ENCODE measurements around the gene FGF5. TPM values are rescaled to one million over a fixed set of nuclear protein-coding genes. Genes with fewer than 3 reads are reported as not detected.

FGF5 gene
- total RNA-seq, result under 1 TPM in 2 of 3 donors, not detected in 1; 0.09 TPM
- 0.02 TPM for total RNA-seq (2013)

DNA sequence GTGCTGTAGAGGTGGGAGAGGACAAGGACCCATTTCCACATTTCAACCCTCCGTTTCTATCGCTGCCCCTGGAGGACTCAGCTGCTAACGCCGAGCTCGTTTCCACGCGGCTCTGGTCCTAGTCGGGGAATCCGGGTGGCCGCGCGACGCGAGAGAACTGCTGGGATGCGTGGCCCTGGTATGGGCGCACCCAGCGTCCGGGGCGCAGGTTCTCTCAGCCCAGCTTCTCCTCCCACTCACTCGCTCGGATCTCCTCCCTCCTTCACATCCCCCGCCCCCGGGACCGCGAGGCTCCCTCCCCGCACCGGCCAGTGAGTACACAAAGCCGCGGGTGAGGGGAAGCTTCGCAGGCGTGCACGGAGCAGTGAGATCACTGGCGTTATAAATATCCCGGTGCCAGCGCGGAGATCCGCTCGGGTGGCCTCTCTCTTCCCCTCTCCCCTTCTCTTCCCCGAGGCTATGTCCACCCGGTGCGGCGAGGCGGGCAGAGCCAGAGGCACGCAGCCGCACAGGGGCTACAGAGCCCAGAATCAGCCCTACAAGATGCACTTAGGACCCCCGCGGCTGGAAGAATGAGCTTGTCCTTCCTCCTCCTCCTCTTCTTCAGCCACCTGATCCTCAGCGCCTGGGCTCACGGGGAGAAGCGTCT lies at the start of gene FGF5:
Gene FGF5, plus strand, starts transcription at position 412 of the 649 bp plus-strand sequence. Its CDS starts 161 bp downstream, at position 573.
- no peaks in the 10 kb centered on the region for H3K9me3 Mint-ChIP-seq
- peaks cover 21% of the 10 kb centered on the region for H3K27me3 ChIP-seq (ENCODE audit: control insufficient read depth, insufficient read depth, low read length)
- peaks cover 0 to 12% of the 10 kb centered on the region in 2 donors for H3K4me1 Mint-ChIP-seq
- no peaks in the 10 kb centered on the region for H3K36me3 Mint-ChIP-seq
- ATAC-seq, result peak in 1 of 3 donors; percentile 8
- no peak for DNase-seq
- H3K4me3 Mint-ChIP-seq, result no peak within 1 kb of the TSS
- H3K4me1 ChIP-seq (ENCODE audit: control insufficient read depth, insufficient read depth, low read length), result peaks cover 17% of the 10 kb centered on the region
- 1% methylated on average over 50 of the region's 50 CpGs for WGBS (ENCODE audit: insufficient coverage)
- H3K4me3 ChIP-seq (ENCODE audit: low read length), result no peak within 1 kb of the TSS
- TF ChIP-seq, protein P1, sequence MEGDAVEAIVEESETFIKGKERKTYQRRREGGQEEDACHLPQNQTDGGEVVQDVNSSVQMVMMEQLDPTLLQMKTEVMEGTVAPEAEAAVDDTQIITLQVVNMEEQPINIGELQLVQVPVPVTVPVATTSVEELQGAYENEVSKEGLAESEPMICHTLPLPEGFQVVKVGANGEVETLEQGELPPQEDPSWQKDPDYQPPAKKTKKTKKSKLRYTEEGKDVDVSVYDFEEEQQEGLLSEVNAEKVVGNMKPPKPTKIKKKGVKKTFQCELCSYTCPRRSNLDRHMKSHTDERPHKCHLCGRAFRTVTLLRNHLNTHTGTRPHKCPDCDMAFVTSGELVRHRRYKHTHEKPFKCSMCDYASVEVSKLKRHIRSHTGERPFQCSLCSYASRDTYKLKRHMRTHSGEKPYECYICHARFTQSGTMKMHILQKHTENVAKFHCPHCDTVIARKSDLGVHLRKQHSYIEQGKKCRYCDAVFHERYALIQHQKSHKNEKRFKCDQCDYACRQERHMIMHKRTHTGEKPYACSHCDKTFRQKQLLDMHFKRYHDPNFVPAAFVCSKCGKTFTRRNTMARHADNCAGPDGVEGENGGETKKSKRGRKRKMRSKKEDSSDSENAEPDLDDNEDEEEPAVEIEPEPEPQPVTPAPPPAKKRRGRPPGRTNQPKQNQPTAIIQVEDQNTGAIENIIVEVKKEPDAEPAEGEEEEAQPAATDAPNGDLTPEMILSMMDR (IDR thresholded peaks at IDR 0.05), result no peak
- no peak within 1 kb of the TSS for H3K27ac ChIP-seq (ENCODE audit: low read length)
- no peaks in the 10 kb centered on the region for H3K36me3 ChIP-seq (ENCODE audit: control insufficient read depth, insufficient read depth, low read length)
- H3K27me3 Mint-ChIP-seq (ENCODE audit: low read depth in 2 of 2), result peaks cover 74 to 95% of the 10 kb centered on the region in 2 donors
- intact Hi-C loops (cut with micrococcal nuclease), result no loop called here
- H3K9me3 ChIP-seq (ENCODE audit: control insufficient read depth, insufficient read depth, low read length), result no peaks in the 10 kb centered on the region
- H3K27ac Mint-ChIP-seq, result no peak within 1 kb of the TSS

GRCh38 chr4:80219301-80220025 lies 47.0 kb upstream of the FGF5 start:
- no peaks in the 10 kb centered on the region for H3K36me3 Mint-ChIP-seq
- TF ChIP-seq, protein P1 (IDR thresholded peaks at IDR 0.05), result no peak
- Histone ChIP-seq H3K4me3 (ENCODE audit: low read length) (no peak overlapping the region), H3K4me1 (ENCODE audit: control insufficient read depth, insufficient read depth, low read length) (no peaks in the 10 kb centered on the region), H3K27me3 (ENCODE audit: control insufficient read depth, insufficient read depth, low read length) (peaks cover 6% of the 10 kb centered on the region), H3K36me3 (ENCODE audit: control insufficient read depth, insufficient read depth, low read length) (no peaks in the 10 kb centered on the region), H3K9me3 (ENCODE audit: control insufficient read depth, insufficient read depth, low read length) (no peaks in the 10 kb centered on the region), H3K27ac (ENCODE audit: low read length) (no peak overlapping the region)
- H3K27ac Mint-ChIP-seq, result no peak overlapping the region
- no peak for DNase-seq
- no peak overlapping the region for H3K4me3 Mint-ChIP-seq
- intact Hi-C loops (cut with micrococcal nuclease), result loop anchor here (10.0 kb wide), 2 partner anchors 95 to 305 kb away; no protein-coding TSS in a partner anchor
- ATAC-seq, result peak in 1 of 3 donors; percentile 27
- no peaks in the 10 kb centered on the region for H3K9me3 Mint-ChIP-seq
- H3K4me1 Mint-ChIP-seq, result no peaks in the 10 kb centered on the region
- H3K27me3 Mint-ChIP-seq (ENCODE audit: low read depth in 2 of 2), result peaks cover 6 to 22% of the 10 kb centered on the region in 2 donors
- 83% methylated on average over 5 of the region's 5 CpGs for WGBS (ENCODE audit: insufficient coverage)

GRCh38 chr4:80220711-80221110 lies 45.8 kb upstream of the FGF5 start:
- H3K27me3 ChIP-seq (ENCODE audit: control insufficient read depth, insufficient read depth, low read length), result peaks cover 6% of the 10 kb centered on the region
- DNase-seq (no peak), ATAC-seq (no peak)
- H3K27ac Mint-ChIP-seq, result no peak overlapping the region
- H3K4me3 ChIP-seq (ENCODE audit: low read length), result no peak overlapping the region
- H3K9me3 Mint-ChIP-seq, result no peaks in the 10 kb centered on the region
- peaks cover 6 to 22% of the 10 kb centered on the region in 2 donors for H3K27me3 Mint-ChIP-seq (ENCODE audit: low read depth in 2 of 2)
- no peaks in the 10 kb centered on the region for H3K36me3 ChIP-seq (ENCODE audit: control insufficient read depth, insufficient read depth, low read length)
- H3K4me1 Mint-ChIP-seq, result no peaks in the 10 kb centered on the region
- no peak overlapping the region for H3K4me3 Mint-ChIP-seq
- intact Hi-C loops (cut with micrococcal nuclease), result no loop called here
- no peaks in the 10 kb centered on the region for H3K4me1 ChIP-seq (ENCODE audit: control insufficient read depth, insufficient read depth, low read length)
- no peaks in the 10 kb centered on the region for H3K9me3 ChIP-seq (ENCODE audit: control insufficient read depth, insufficient read depth, low read length)
- TF ChIP-seq, protein P1 (IDR thresholded peaks at IDR 0.05), result no peak
- H3K36me3 Mint-ChIP-seq, result no peaks in the 10 kb centered on the region
- 28% methylated on average over 2 of the region's 3 CpGs for WGBS (ENCODE audit: insufficient coverage)
- no peak overlapping the region for H3K27ac ChIP-seq (ENCODE audit: low read length)
